Large intestine (tissue), 12 donors: ENCODE measurements around the gene ACLY. TPM values are rescaled to one million over a fixed set of nuclear protein-coding genes. Genes with fewer than 3 reads are reported as not detected.

Source experiments
- DNase-seq, 2 donors: peaks; one replicate each; pipeline versions ENCODE4 v3.0.0 to v3.0.0-alpha.2; 2013
- H3K27ac ChIP-seq: one replicate; pipeline ENCODE4 v1.5.1; 2013; ENCODE audit warnings: low read length
- H3K27me3 ChIP-seq: 2 replicates; pipeline ENCODE4 v1.6.1; 2013; ENCODE audit warnings: low read length; ENCODE audit not compliant: control insufficient read depth, insufficient read depth
- H3K36me3 ChIP-seq: 2 replicates; pipeline ENCODE4 v1.6.1; 2013; ENCODE audit warnings: low read length; ENCODE audit not compliant: control insufficient read depth, insufficient read depth
- H3K4me1 ChIP-seq: one replicate; pipeline ENCODE4 v1.6.1; 2013; ENCODE audit warnings: low read length; ENCODE audit not compliant: control insufficient read depth, insufficient read depth
- H3K4me3 ChIP-seq: one replicate; pipeline ENCODE4 v1.5.1; 2013; ENCODE audit warnings: low read length
- H3K9me3 ChIP-seq: one replicate; pipeline ENCODE4 v1.6.1; 2013; ENCODE audit warnings: mild to moderate bottlenecking, low read depth, low read length, moderate library complexity; ENCODE audit not compliant: control insufficient read depth
- WGBS: methylation state at CpG from one replicate; pipeline ENCODE4 v1.1.5; 2013; ENCODE audit warnings: low lambda C conversion rate; ENCODE audit not compliant: insufficient coverage; 5-methylcytosine and 5-hydroxymethylcytosine counted together
- long read RNA-seq, 11 donors: transcript quantifications; one replicate each; lab custom pipeline, GENCODE V29; 2026
- polyA plus RNA-seq: library from polyadenylated mRNA; unstranded; fragments of 120-200 nt; gene quantifications from one replicate; pipeline ENCODE4 v1.2.1, GENCODE V29; 2013

Gene ACLY
- 99.7 TPM for polyA plus RNA-seq
- long read RNA-seq, donor 1, result 0 reads
- long read RNA-seq, donor 2, full-length matches to known transcripts, result 5 of 17 reads
- long read RNA-seq, donor 2, partial matches to known transcripts, result 12 of 17 reads
- long read RNA-seq, donor 2, other reads (novel, unspliced or antisense), result 0 of 17 reads
- long read RNA-seq, donor 3, result 0 reads
- long read RNA-seq, donor 4, result 0 reads
- long read RNA-seq, donor 5, full-length matches to known transcripts, result 3 of 3 reads
- long read RNA-seq, donor 5, partial matches to known transcripts, result 0 of 3 reads
- long read RNA-seq, donor 5, other reads (novel, unspliced or antisense), result 0 of 3 reads
- long read RNA-seq, donor 6, partial matches to known transcripts, result 11 of 12 reads
- long read RNA-seq, donor 6, other reads (novel, unspliced or antisense), result 0 of 12 reads
- long read RNA-seq, donor 7, full-length matches to known transcripts, result 1 of 1 reads
- long read RNA-seq, donor 7, partial matches to known transcripts, result 0 of 1 reads
- long read RNA-seq, donor 7, other reads (novel, unspliced or antisense), result 0 of 1 reads
- long read RNA-seq, donor 8, full-length matches to known transcripts, result 1 of 29 reads
- long read RNA-seq, donor 8, partial matches to known transcripts, result 28 of 29 reads
- long read RNA-seq, donor 8, other reads (novel, unspliced or antisense), result 0 of 29 reads
- long read RNA-seq, donor 9, full-length matches to known transcripts, result 2 of 8 reads
- long read RNA-seq, donor 9, partial matches to known transcripts, result 6 of 8 reads
- long read RNA-seq, donor 9, other reads (novel, unspliced or antisense), result 0 of 8 reads
- long read RNA-seq, donor 10, full-length matches to known transcripts, result 2 of 2 reads
- long read RNA-seq, donor 10, partial matches to known transcripts, result 0 of 2 reads
- long read RNA-seq, donor 10, other reads (novel, unspliced or antisense), result 0 of 2 reads
- long read RNA-seq, donor 11, full-length matches to known transcripts, result 1 of 6 reads
- long read RNA-seq, donor 11, partial matches to known transcripts, result 5 of 6 reads
- long read RNA-seq, donor 11, other reads (novel, unspliced or antisense), result 0 of 6 reads

- no peaks in the 10 kb centered on the region for H3K9me3 ChIP-seq
- H3K36me3 ChIP-seq, result peaks cover 2% of the 10 kb centered on the region
- peaks cover 45% of the 10 kb centered on the region for H3K4me1 ChIP-seq
- no CpG with 5 or more reads among the region's 80 CpGs for WGBS
- no peaks in the 10 kb centered on the region for H3K27me3 ChIP-seq
- peak; percentile 97 to 98 for DNase-seq
- peak within 1 kb of the TSS; percentile 95 for H3K4me3 ChIP-seq
- H3K27ac ChIP-seq, result peak within 1 kb of the TSS; percentile 80
Measured at GRCh38 chr17:41918314-41919164, at the start of gene ACLY. Gene ACLY, minus strand, starts transcription at chr17:41918951. Its CDS starts 5,078 bp downstream, at chr17:41913873.

GRCh38 chr17:41967921-41968578 is 49.3 kb upstream of the ACLY start:
- WGBS, result no CpG with 5 or more reads among the region's 37 CpGs
- Histone ChIP-seq H3K36me3 (peaks cover 37% of the 10 kb centered on the region), H3K27me3 (no peaks in the 10 kb centered on the region), H3K9me3 (no peaks in the 10 kb centered on the region), H3K4me3 (peak overlapping the region; percentile 98), H3K27ac (no peak overlapping the region), H3K4me1 (peaks cover 14% of the 10 kb centered on the region)
- no peak for DNase-seq

- Histone ChIP-seq H3K4me3 (peak overlapping the region; percentile 98), H3K27ac (peak overlapping the region; percentile 86), H3K27me3 (no peaks in the 10 kb centered on the region), H3K9me3 (no peaks in the 10 kb centered on the region), H3K4me1 (peaks cover 19% of the 10 kb centered on the region), H3K36me3 (peaks cover 30% of the 10 kb centered on the region)
- peak in 1 of 2 donors; percentile 33 for DNase-seq
- no CpG with 5 or more reads among the region's 39 CpGs for WGBS
Measured at GRCh38 chr17:41967141-41967920, 48.6 kb upstream of the ACLY start.

- no CpG with 5 or more reads among the region's 71 CpGs for WGBS
- Histone ChIP-seq H3K9me3 (no peaks in the 10 kb centered on the region), H3K27me3 (no peaks in the 10 kb centered on the region), H3K4me3 (peak within 1 kb of the TSS; percentile 98), H3K27ac (peak within 1 kb of the TSS; percentile 99), H3K4me1 (peaks cover 19% of the 10 kb centered on the region), H3K36me3 (peaks cover 23% of the 10 kb centered on the region)
- DNase-seq, result peak; percentile 88 to 95
Measured at GRCh38 chr17:41966463-41967140, 47.9 kb upstream of the ACLY start, which contains the start of gene CNP. Gene CNP, plus strand, starts transcription at chr17:41966795. Its CDS starts 90 bp downstream, at chr17:41966885.

- H3K27me3 ChIP-seq, result no peaks in the 10 kb centered on the region
- peaks cover 19% of the 10 kb centered on the region for H3K4me1 ChIP-seq
- peak overlapping the region; percentile 99 for H3K27ac ChIP-seq
- no CpG with 5 or more reads among the region's 18 CpGs for WGBS
- no peaks in the 10 kb centered on the region for H3K9me3 ChIP-seq
- H3K36me3 ChIP-seq, result peaks cover 21% of the 10 kb centered on the region
- DNase-seq, result peak; percentile 81 to 89
- H3K4me3 ChIP-seq, result peak overlapping the region; percentile 70
Measured at GRCh38 chr17:41965694-41966462, 47.1 kb upstream of the ACLY start.

- peak; percentile 70 for DNase-seq
- H3K27me3 ChIP-seq, result no peaks in the 10 kb centered on the region
- WGBS, result 100% methylated on average over 1 of the region's 9 CpGs
- no peak overlapping the region for H3K27ac ChIP-seq
- no peak overlapping the region for H3K4me3 ChIP-seq
- H3K36me3 ChIP-seq, result peaks cover 2% of the 10 kb centered on the region
- H3K9me3 ChIP-seq, result no peaks in the 10 kb centered on the region
- H3K4me1 ChIP-seq, result peaks cover 20% of the 10 kb centered on the region
Measured at GRCh38 chr17:41962768-41963434, 44.1 kb upstream of the ACLY start.

- Histone ChIP-seq H3K27ac (no peak overlapping the region), H3K4me3 (no peak overlapping the region), H3K36me3 (no peaks in the 10 kb centered on the region), H3K27me3 (no peaks in the 10 kb centered on the region), H3K4me1 (peaks cover 23% of the 10 kb centered on the region), H3K9me3 (no peaks in the 10 kb centered on the region)
- peak in 1 of 2 donors; percentile 32 for DNase-seq
- no CpG with 5 or more reads among the region's 5 CpGs for WGBS
Measured at GRCh38 chr17:41962111-41962510, 43.4 kb upstream of the ACLY start.
